ENCODE data around the gene TRPM2.
"Not testable (repeated sequence)": the region's sequence is repeated elsewhere in the genome, so short reads cannot be mapped to it uniquely, and the experiment has no call there.

The TRPM2 gene

DNA sequence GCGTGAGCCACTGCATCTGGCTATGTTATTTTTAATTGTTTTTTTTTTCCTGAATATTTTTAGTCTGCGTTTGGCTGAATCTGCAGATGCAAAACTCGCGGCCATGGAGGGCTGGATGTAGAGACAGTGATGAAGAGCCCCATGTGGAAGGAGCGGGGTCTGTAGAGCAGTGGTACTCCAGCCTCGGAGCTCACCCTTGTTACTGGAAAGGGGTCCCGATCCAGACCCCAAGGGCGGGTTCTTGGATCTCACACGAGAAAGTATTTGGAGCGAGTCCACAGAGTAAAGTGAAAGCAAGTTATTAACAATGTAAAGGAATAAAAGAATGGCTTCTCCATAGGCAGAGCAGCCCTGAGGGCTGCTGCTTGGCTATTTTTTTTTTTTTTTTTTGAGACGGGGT is 2.7 kb downstream of the TRPM2 start:
- no peak for DNase-seq

DNA sequence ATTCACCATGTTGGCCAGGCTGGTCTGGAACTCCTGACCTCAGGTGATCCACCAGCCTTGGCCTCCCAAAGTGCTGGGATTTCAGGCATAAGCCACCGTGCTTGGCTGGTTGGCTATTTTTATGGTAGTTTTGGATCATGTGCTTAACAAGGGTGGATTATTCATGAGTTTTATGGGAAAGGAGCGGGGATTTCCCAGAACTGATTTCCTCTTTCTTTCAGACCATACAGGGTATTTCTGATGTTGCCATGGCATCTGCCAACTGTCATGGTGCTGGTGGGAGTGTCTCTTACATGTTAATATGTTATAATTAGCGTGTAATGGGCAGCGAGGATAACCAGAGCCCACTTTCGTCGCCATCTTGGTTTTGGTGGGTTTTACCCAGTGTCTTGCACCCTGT is 3.2 kb downstream of the TRPM2 start:
- DNase-seq, result no peak

- no peak for DNase-seq
Measured at GRCh38 chr21:44357064-44357837, 3.8 kb downstream of the TRPM2 start.

GRCh38 chr21:44359396-44359795 is 6.0 kb downstream of the TRPM2 start:
- DNase-seq, result no peak

GRCh38 chr21:44360159-44360558 is 6.7 kb downstream of the TRPM2 start:
- DNase-seq, result no peak

DNA sequence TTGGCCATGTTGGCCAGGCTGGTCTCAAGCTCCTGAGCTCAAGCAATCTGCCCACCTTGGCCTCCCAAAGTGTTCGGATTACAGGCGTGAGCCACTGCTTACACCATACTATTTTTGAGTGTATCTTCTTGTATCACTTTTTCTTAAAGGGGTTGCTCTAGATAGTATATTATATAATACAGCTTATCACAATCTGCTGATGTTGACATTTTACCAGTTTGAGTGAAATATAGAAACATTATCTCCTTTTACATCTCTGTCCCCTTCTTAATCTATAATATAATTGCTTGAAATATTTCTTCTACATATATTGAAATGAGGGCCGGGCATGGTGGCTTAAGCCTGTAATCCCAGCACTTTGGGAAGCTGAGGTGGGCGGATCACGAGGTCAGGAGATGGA is 8.5 kb downstream of the TRPM2 start:
- DNase-seq, result not testable (repeated sequence)

DNA sequence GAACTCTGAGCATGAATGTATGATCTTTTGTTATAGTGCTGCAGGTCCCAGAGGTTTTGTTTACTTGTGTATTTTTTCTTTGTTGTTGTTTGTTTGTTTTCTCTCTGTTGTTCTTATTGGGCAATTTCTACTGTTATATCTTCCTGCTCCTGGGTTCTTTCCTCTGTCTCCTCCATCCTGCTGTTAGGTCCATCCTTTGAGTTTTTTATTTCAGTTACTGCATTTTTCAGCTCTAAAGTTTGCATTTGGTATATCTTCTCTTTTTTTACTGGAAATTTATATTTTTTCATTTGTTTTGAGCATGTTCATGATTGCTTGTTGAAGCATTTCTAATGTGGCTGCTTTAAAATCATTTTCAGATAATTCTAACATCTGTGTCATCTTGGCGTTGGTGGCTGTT is 9.9 kb downstream of the TRPM2 start:
- no peak for DNase-seq

GRCh38 chr21:44364151-44365053 is 11.0 kb downstream of the TRPM2 start:
- DNase-seq, result no peak

- DNase-seq, result no peak
Measured at GRCh38 chr21:44365251-44365966, 12.0 kb downstream of the TRPM2 start.

- no peak for DNase-seq
Measured at GRCh38 chr21:44365967-44366585, 12.7 kb downstream of the TRPM2 start.

DNA sequence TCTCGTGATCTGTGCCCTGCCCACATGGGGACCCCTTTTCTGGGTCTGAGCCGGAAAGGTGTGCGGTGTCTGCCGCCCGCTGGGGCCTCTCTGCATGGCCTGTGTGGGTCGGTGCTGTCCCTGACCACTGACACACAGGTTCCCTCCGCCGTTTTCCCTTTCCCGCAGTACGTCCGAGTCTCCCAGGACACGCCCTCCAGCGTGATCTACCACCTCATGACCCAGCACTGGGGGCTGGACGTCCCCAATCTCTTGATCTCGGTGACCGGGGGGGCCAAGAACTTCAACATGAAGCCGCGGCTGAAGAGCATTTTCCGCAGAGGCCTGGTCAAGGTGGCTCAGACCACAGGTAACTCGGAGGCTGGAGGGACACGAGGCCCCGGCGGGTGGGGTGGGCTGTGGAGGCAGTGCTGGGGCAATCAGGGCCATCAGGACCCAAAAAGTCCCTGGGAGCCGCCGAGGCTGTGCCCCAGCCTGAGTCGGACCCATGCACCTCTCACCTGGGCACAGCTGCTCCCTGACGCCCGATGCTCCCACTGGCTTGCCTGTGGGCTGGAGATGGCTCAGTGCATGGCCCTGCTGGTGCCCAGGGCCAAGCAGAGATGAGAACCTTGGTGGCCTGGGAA is 13.3 kb downstream of the TRPM2 start:
- DNase-seq, result no peak

DNA sequence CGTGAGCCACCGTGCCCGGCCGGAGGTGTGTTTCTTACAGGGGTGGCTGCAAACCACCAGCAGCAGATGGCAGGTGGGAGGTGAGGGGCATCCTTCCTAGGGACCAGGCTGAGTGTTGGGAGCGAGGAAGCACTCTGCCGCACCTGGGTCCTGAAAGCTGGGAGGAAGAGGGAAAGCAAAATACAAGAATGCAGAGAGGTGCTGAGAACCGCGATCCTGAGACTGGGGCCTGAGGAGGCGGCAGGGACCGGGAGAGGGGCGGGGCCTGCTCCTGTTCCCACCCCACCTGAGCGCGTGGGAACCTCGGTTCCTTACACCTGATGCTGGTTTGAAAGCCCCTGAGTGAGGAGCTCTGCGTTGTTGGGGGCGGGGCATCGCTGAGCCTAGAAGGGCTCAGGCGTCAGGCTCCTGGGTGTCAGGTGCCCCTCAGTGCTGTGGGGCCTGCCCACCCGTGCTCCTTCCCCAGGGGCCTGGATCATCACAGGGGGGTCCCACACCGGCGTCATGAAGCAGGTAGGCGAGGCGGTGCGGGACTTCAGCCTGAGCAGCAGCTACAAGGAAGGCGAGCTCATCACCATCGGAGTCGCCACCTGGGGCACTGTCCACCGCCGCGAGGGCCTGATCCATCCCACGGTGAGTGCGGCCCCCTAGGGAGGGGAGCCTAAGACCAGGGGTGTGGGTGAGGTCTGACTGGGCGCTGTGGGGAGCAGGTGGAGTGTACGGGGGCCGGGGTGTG is 15.5 kb downstream of the TRPM2 start:
- DNase-seq, result no peak

GRCh38 chr21:44370027-44370735 is 16.8 kb downstream of the TRPM2 start:
- no peak for DNase-seq

- DNase-seq, result no peak
Measured at GRCh38 chr21:44370786-44371410, 17.5 kb downstream of the TRPM2 start.

DNA sequence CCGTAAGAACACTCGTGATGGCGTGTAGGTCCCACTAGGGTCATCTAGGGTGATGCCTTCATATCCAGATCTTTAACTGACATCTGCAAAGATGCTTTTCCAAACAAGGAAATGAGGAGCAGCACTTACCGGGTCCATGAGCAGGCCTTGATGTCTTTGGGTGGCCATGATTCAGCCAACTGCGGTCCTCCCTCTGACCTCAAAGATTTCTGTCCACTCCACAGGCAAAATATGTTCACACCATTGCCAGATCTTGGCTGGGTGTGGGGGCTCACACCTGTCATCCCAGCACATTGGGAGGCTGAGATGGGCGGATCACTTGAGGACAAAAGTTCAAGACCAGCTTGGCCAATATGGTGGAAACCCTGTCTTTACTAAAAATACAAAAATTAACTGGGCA is 18.2 kb downstream of the TRPM2 start:
- no peak for DNase-seq

GRCh38 chr21:44372616-44373015 is 19.2 kb downstream of the TRPM2 start:
- no peak for DNase-seq

DNA sequence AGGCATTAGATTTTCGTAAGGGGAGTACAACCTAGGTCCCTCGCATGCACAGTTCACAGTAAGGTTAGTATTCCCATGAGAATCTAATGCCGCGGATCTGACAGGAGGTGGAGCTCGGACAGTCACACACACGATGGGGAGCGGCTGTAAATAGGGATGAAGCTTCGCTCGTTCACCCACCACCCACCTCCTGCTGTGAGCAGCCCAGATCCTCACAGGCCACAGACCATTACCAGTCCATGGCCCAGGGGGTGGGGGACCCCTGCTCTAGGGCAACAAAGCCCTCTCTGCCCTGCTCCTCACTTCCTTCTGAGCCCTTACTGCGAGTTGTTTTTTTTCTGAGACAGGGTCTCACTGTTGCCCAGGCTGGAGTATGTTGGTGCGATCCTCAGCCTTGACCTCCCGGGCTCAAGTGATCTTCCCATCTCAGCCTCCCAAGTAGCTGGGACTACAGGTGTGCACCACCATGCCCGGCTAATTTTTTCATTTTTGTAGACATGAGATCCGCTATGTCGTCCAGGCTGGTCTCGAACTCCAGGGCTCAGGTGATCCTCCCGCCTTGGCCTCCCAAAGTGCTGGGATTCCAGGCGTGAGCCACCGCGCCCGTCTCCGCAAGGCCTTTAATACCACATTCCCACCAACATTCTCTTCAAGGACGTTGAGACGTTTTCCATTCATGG is 21.3 kb downstream of the TRPM2 start:
- no peak for DNase-seq

- DNase-seq, result no peak
Measured at GRCh38 chr21:44375281-44375651, 21.8 kb downstream of the TRPM2 start.

GRCh38 chr21:44375761-44376241 is 22.4 kb downstream of the TRPM2 start:
- DNase-seq, result no peak

DNA sequence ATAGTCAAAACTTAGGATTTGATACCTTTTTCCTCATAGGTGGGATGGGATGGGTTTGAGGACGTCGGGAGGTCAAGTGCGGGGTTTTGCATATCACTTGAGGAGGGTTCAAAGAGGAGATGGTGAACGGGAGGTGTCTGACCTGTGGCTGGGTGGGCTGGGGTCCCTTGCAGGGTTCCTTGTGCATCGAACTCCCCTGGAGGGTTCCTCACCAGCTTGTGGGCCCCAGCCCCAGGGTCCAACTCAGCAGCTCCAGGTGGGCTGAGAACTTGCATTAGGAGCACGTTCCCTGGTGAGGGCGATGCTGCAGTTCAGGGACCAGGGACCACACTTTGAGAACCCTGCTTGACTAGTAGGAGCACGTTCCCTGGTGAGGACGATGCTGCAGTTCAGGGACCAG is 23.2 kb downstream of the TRPM2 start:
- DNase-seq, result no peak

Data from stimulated activated CD4-positive, alpha-beta T cell treated with anti-CD3 and anti-CD28 coated beads, Interleukin-2, amount 100 ng/mL, for 24 hours (primary cell).